HG03025 (cell line): ENCODE measurements around the gene ADAMTS10.
"Not testable (repeated sequence)": the region's sequence is repeated elsewhere in the genome, so short reads cannot be mapped to it uniquely, and the experiment has no call there.

Experiments
- ATAC-seq: cut with Tn5 transposase; IDR thresholded peaks from one replicate; pipeline ENCODE4 v1.9.1; 2021; ENCODE audit warnings: mild to moderate bottlenecking, moderate library complexity; ENCODE audit not compliant: unreplicated experiment, low FRiP score

The ADAMTS10 gene

DNA sequence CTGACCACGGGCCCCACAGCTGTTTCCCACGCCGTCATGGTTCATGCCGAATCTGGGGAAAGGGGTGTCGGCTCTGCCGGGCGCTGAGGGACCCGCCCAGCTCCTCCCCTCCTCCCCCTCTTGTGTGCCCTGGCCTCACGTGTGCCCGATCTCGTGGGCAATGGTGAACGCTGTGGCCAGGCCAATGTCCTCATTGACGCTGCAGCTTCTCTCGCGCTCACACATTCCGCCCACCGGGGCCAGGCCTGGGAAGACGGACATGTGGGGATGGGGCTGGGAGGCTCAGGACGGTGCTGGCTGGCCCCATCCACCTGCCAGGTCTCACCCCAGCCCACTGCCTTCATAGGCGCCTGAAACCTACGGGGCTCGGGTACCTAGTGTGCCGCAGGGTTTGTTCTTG, 14.3 kb downstream of the ADAMTS10 start:
- ATAC-seq: no peak

DNA sequence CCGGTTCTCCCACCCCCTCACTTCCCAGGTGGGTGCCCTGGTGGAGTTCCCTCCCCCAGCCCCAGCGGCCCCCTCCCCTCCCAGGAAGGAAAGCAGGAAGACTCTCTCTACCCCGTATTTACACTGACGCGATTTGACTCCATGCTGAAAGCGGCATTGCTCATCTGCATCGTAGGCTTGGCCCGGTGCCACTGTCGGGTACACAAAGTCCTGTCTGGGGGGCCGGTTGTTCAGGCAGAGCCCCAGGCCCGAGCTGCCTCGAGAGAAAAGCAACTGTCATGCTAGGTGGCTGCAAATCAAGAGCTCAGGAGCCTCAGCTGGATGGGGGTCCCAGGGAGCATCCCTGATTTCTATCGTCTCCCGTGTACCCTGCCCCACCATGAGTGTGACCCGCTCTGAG, 14.9 kb downstream of the ADAMTS10 start:
- no peak for ATAC-seq

DNA sequence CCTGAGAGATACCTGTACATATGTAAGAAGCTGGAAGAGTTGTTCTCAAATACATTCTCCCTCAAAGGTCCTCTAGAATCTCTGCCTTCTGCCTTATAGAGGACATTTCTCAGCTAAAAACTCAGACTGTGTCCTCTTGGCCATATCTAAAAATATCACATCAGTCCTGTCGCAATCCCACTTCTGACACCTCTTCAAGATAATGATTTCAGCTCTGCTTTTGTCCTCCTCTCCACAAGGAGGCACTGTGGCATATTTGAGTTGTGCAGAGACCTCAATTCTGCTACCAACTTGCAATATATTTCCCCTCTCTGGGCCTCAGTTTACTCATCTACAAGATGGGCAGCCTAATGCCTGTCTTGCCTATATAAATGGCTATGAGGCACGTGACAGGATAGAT, 16.6 kb downstream of the ADAMTS10 start:
- ATAC-seq: no peak

DNA sequence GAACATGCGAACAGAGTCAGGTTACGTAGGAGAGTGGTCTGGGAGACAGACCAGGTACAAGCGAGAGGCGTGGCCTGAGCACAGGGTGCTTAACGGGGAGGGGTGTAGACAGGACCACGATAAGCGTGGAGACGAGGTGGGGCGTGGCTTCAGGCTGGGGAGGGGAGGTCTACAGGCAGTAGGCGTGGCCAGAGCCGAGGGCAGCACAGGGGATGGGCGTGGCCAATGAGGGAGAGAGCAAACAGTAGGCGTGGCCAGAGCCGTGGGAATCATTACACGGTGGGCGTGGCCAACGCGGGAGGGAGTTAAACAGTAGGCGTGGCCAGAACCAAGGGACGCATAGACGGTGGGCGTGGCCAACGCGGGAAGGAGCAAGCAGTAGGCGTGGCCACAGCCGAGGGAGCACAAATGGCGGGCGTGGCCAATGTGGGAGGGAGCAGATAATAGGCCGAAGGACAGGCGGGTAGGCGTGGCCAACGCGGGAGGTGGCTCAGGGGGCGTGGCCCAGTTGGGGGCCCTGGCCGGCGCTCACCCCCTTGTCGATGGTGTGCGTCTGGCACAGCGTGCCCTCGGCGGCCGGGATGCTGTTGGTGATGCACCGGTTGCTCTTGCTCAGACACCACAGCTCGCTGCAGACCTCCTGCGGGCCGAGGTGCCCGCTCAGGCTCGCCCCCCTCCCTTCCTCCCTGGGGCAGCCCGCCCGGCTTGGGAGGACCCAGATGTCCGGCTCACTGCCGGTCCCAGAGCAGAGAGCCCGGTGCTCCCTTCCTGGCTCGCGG, 18.1 kb downstream of the ADAMTS10 start:
- no peak for ATAC-seq

DNA sequence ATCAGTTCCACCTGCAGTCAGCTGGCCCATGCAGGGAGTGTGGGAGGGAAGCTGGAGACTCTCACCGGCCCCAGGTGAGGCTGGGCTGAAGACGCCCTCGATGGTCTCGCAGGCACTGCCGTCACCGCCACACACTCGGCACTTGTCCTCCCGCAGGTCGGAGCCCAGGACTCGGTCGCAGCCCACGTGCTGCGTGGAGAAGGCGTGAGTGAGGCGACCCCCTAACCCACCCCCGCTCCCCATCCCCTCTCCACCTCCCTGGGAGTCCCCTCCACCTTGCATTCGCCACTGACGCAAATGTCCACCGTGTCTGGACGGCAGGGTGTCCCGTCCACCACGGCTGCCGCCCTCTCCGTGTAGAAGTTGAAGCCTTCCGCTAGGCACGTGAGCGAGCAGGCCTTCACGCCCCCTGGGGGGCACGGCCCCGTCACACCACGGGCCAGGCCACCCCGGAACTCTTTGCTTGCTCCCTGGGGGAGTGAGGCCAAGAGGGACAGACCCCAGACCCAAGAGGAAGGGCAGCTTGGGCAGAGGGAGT, 21.3 kb downstream of the ADAMTS10 start:
- ATAC-seq: no peak

DNA sequence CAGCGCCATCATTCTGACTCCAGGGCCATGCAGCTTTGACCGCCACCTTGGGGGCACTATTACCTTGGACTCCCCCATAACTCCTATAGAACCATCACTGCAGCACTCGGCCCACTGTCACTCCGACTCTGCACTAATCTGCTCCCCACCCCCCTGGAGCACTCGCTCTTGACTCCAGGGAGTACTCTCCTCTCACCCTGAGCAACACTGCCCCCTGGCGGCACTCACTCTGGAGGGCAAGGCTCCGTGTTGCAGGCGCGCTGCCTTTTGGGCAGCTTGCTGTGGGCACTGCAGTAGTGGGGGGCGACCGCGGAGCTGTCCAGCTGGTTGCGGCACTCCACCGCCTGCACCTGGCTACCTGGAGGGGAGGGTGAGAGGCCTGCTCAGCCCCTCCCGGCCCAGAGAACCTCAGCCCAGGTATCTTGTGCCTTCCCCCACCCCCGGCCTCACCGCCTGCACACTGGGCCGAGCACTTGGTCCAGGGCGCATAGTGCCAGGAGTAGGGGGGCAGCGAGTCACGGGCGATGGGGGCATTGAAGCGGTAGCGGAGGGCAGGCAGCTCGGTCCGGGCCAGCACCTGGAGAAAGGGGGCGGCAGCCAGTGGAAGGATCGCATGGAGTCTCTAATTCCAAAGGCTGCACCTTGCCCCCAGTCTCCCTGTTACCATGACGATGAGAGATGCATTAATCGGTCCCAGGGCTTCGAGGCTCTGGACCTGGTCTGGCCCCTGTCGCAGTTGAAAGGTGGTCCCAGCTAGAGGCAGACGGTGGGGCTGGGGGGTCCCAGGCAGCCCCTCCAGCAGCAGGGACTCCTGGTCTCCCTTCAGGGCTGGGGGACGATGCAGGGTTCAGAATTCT, 24.4 kb downstream of the ADAMTS10 start:
- ATAC-seq: no peak

DNA sequence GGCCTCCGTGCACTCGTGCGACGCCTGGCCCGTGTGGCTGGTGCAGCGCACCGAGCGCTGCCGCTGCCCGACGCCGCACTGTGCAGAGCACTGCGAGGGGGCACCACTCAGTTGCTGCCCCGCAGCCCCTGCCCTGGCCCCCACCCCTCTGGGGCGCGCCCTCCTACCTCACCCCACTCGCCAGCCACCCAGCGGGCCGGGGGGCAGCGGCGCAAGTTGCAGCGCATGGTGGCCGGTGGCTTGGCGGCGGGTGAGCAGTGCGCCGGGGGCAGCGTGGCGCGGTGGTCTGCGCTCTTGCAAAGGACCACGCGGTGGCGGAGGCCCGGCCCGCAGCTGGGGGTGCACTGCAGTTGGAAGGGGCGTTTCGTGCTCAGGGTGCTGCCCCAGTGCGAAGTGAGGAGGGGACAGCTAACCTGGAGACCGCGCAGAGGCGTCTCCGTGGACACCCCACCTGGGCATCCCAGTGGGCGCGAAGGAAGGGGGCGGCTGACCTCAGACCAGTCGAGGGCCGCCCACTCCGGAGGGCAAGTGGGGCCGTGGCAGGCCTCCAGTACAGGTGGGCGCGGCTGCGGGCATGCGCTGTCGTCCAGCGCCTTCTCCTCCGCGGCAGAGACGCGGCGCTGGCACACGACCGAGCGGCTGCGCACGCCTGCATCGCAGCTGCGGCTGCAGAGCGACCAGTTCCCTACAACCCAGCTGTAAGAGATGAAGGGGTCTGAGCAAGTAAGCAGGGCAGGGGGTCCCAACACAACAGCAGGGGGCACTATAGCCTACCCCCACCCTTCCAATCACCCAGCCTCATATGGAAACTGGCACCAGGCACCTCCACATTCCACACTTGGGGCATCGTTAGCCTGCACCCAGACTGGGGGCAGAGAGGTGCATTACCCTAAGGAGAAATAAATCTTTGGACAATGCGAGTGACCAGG, 25.3 kb downstream of the ADAMTS10 start:
- no peak for ATAC-seq

DNA sequence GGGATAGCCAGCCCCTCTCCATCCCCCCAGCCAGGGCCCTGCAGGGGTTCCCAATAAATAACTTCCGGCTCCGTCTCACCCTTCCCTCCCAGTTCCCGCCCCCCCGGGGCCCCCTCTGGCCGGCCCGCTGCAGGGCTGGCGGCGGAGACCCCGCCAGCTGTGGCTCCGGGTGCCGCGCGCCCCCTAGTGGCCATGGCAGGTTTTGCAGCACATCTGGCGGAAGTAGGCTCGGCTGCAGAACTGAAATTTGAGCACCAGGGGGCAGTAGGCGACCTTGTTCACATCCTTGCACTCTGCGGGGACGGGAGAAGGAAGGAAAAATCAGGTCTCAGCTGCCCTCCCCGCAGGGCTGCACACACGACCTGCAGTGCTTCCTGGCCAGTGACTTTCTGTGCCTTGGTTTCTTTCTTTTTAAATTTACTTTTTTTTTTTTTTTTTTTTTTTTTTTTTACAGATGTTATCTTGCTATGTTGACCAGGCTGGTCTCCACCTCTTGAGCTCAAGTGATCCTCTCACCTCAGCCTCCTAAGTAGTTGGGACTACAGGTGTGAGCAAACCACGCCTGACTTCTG, 29.7 kb downstream of the ADAMTS10 start:
- no peak for ATAC-seq

DNA sequence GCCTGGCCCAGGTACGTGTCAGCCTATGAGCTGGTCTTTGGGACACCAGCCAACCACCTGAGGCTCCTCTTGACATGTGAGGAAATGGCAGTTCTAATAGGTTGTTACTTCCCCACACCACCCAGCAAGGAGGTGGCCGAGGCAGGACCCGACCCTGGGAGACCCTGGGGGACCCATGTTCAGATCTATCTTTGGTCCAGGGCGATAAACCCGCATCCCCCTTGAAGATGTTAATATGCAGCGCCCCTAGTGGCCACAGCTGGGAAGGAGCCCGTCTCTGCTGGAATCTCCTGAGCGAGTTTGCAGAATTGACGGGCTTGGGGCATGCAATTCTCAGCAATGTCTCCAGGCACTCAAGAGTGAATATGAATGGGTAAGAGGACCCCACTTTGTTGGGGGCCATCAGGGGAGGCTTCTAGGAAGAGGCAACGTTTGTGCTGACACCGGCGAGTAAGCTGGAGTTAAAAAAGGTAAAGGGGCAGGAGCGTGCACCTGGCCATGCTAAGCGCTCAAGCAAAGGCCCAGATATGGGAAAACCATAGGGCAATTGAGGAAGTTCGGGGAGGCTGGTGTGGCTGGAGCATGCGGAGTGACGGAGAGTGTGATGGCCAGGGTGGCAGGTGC, 31.8 kb downstream of the ADAMTS10 start:
- no peak for ATAC-seq

DNA sequence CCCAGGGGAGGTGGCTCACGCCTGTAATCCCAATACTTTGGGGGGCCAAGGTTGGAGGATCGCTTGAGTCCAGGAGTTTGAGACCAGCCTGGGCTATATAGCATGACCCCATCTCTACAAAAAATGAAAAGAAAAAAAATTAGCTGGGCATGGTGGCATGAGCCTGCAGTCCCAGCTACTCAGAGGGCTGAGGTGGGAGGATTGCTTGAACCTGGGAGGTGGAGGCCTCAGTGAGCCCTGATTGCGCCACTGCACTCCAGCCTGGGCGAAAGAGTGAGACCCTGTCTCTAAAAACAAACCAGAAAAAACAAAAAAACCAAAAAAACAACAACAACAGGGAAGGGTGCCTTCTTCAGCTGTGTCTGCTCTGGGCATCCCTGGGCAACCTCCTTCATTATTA, 32.8 kb downstream of the ADAMTS10 start:
- no peak for ATAC-seq

DNA sequence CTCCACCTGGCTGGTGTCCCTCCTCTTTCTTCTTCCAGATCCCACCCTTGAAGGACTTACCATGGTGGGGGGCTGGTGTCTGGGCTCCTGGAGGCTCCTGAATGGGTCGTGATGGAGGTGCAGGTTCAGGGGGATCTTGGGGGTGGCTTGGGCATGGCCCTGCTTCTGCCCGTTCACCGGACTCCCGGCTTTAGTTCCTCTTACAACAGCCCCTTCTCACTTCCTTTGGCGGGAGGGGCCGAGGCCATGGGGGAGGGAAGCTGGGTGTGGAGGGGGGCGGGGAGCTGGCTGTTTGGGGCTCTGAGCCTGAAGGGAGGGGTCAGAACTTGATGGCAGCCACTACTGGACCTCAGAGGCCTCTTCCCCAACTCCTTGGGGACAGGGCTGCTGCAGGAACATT, 33.3 kb downstream of the ADAMTS10 start, which contains the start of gene MYO1F:
TSS of gene MYO1F (minus strand) at position 196 of the 400 bp plus-strand sequence. CDS start at position 63, 133 bp downstream.
- no peak for ATAC-seq

DNA sequence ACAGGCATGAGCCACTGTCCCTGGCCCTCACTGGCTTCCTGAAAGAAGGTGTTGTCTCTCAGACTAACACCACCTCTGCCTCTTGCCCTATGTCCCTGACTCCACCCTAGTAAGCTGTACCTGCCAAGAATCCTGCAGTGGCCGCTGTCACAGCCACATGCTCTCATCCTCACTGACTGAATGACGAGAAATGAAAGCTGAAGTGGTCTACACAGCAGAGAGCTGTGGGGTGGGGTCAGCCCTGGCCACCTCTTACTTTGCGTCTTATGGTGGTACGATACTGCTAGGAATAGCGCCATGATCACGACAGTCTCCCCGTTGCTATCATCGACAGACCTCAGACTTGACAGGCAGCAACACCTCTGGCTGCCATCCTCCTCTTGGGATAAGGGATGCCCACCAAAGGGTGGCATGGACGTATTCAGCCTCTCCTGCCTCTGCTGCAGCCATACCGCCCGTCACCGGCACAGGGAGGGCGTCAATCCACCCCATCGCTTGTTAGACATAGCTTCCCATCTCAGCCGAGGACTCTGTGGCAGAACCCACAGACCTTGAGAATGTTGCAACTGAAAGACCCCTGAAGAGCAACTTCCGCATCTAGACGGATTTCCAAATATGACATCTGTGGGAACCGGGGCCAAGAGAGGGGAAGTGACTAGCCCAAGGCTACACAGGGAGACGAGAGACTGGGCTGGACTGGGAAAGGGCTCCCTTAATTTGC, 34.1 kb downstream of the ADAMTS10 start:
- no peak for ATAC-seq

DNA sequence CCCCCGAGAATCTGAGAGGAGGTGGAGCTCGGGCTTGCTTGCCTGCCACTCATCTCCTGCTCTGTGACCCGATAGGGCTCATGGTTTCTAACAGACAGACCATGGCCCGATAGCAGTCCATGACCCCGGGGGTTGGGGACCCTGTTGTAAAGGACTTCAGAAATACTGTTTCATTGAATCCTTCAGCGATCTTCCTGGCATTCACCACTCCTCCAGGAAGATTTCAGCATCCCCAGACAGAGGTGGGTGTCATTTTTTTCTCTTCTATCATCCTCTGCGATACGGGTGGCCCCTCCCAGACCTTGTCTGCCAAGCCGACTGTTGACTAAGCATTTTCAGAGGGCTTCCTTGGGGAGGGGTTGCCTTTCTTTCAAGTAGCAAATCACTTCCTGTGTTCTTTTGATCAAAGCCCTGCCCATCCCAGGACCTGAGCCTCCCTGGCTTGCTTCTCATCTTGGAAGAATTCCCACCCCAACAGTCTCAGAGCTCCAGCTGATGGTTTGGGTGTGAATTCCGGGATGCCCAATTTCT, 35.0 kb downstream of the ADAMTS10 start:
- no peak for ATAC-seq

DNA sequence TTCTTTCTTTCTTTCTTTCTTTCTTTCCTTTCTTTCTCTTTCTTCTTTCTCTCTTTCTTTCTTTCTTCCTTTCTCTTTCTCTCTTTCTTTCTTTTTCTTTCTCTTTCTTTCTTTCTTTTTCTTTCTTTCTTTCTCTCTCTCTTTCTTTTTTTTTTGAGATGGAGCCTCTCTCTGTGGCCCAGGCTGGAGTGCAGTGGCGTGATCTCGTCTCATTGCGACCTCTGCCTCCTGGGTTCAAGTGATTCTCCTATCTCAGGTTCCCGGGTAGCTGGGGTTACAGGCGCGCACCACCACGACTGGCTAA, 35.9 kb downstream of the ADAMTS10 start:
- ATAC-seq: not testable (repeated sequence)

DNA sequence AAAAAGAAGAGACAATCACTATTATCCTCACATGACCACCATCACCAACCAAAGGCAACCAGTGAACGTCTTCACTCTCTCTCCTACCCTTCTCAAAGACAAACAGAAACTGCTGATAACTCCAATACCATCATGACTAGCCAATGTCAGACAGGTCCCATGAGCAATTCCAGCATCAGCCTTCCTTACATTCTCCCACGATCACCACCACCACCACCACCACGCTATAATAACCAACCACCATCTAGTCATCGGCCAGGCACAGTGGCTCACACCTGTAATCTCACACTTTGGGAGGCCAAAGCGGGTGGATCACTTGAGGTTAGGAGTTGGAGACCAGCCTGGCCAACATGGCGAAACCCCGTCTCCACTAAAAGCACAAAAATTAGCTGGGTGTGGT, 37.2 kb downstream of the ADAMTS10 start:
- ATAC-seq: no peak

DNA sequence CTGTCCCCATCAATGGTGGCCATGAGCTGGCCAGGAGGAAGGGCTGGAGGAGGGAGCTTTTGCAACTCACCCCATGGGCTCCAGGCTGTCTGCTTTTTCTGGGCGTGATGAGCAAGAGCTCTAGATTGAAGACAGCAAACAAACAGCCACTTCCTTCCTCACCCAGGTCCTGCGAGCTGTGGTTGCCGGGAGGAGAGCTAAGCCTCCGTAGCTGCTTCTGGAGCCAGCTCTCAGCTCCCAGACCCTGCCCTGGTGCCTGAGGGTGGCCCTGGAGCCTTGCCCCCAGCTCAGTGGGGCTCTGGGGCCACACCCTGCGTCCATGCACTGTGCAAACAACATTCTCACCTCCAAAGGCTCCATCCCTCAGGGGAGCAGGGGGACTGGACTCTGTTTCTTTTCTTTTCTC, 39.5 kb downstream of the ADAMTS10 start:
- no peak for ATAC-seq

DNA sequence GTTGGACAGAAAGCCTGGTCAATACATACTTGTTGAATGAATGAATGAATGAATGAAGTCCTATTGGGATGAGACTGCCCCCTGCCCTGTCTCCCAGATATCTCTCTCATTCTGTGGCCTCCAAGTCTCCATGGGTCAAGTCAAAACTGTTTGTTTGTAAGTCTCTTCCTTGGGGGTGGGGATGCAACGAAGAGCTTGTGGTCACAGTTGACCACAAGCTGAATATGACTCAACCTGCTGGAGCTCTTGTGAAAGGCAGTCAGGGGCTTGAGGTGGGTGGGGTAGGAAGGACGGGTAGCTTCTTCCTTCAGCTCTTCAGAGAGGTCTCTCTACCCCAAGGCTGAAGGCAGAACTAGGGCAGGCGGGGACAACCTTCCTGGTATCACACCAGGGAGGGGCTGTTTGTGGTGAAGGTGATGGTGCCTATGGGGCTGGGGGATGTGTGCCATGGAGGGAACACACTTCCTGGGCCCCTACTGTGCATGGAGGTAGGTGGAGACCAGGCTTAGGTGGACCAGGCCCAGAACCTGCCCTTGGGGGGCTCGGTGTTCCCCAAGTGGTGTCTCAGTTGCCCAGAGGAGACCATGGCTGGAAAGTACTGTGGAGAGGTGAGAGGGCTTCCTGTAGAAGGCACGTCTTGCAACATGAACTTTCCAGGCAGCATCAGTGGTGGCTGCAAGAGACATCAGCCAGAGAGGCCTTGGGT, 41.3 kb downstream of the ADAMTS10 start:
- peak; percentile 53 for ATAC-seq

DNA sequence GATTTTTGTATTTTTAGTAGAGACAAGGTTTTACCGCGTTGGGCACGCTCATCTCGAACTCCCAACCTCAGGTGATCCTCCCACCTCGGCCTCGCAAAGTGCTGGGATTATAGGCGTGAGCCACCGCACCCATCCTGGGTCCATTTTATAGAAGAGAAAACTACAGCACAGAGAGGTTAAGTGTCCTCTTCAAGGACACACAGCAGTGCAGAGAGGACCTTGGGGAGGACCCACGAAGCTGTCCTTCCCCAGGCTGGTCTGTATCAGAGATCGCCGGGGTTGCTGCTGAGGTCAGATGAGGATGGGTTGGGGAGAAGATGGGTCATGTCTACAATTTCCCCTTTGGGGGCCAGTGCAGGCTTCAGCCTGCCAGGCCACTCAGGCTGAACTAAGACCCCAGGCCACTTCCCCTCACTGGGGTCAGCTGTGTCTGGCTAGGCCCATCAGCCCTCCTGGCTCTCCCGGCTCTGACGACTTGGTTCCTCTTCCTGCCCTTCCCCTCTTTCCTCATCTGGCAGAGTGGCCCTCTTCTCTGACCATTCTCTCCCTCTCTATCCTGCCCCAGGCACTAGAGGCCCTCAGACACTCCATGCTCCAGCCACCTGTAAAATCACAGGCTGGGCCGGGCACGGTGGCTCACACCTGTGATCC, 42.9 kb downstream of the ADAMTS10 start:
- no peak for ATAC-seq
